ENCODE measurements around the gene HAAO. TPM values are rescaled to one million over a fixed set of nuclear protein-coding genes. Genes with fewer than 3 reads are reported as not detected.

Gene HAAO
- total RNA-seq, 1 donor = 0.43 TPM

- H3K4me3 ChIP-seq (ENCODE audit: low read depth, low read length) = no peak overlapping the region
- no peak for DNase-seq (ENCODE audit: low read depth)
- TF ChIP-seq, protein P1, sequence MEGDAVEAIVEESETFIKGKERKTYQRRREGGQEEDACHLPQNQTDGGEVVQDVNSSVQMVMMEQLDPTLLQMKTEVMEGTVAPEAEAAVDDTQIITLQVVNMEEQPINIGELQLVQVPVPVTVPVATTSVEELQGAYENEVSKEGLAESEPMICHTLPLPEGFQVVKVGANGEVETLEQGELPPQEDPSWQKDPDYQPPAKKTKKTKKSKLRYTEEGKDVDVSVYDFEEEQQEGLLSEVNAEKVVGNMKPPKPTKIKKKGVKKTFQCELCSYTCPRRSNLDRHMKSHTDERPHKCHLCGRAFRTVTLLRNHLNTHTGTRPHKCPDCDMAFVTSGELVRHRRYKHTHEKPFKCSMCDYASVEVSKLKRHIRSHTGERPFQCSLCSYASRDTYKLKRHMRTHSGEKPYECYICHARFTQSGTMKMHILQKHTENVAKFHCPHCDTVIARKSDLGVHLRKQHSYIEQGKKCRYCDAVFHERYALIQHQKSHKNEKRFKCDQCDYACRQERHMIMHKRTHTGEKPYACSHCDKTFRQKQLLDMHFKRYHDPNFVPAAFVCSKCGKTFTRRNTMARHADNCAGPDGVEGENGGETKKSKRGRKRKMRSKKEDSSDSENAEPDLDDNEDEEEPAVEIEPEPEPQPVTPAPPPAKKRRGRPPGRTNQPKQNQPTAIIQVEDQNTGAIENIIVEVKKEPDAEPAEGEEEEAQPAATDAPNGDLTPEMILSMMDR (IDR thresholded peaks at IDR 0.05; ENCODE audit: insufficient read depth, low read depth, low read length) = no peak
Measured at GRCh38 chr2:42752314-42752713, 40.1 kb downstream of the HAAO start.

DNA sequence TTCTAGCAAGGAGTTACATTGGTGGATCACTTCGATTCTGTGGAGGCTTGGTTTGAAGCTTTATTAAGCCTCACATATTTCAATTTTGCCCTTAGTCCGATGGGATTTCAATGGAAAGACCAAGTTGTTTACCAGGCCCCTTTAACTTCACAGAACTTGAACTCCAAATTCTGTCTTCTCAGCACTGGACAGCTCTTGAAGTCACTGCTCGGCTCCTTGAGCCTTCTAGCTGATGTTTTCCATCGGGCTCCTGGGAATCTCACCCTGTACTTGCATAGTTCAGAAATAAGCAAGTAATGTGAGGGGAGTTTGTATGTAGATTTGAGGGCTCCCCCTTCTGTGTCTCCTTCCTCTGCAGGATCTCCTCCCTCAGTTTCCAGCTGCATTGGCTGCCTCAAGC is 43.5 kb downstream of the HAAO start:
- no peak overlapping the region for H3K4me3 ChIP-seq (ENCODE audit: low read depth, low read length)
- no peak for DNase-seq (ENCODE audit: low read depth)
- TF ChIP-seq, protein P1 (IDR thresholded peaks at IDR 0.05; ENCODE audit: insufficient read depth, low read depth, low read length) = no peak

DNA sequence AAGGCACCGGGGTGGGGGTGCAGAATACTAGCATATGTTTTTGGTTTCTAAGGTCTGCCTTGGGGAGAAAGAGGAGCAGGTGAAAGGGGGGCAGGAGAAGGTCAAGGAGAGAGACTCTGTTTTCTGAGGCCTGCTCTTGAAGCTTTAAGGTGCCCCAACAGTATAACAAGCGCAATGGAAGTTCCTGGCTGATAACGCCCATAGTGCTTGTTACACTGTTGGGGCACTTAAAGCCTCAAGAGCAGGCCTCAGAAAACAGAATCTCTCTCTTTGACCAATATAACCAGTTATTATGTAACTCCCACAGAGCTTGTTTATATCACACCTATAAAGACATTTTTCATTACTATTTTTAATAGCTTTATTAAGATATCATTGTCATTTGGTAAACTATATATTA is 45.0 kb downstream of the HAAO start:
- DNase-seq (ENCODE audit: low read depth) = no peak
- no peak overlapping the region for H3K4me3 ChIP-seq (ENCODE audit: low read depth, low read length)
- TF ChIP-seq, protein P1 (IDR thresholded peaks at IDR 0.05; ENCODE audit: insufficient read depth, low read depth, low read length) = no peak

GRCh38 chr2:42744545-42745082 is 47.8 kb downstream of the HAAO start:
- TF ChIP-seq, protein P1 (IDR thresholded peaks at IDR 0.05; ENCODE audit: insufficient read depth, low read depth, low read length) = no peak
- no peak for DNase-seq (ENCODE audit: low read depth)
- no peak overlapping the region for H3K4me3 ChIP-seq (ENCODE audit: low read depth, low read length)

DNA sequence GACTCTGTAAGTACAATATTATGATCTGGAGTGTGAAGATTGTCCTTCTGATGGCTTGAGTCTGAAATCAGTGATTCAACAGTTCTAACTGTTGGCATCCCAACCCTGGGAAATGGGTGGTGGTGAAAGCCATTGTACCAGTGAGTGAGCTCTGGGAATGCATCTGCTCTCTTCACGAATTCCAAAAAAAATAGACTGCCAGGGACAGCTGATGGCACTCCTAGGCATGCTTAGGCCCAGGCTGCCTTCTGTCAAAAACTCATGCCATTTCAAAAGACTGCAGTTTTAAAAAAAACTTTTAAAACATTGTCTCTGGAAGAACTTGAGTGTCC is 48.8 kb downstream of the HAAO start:
- TF ChIP-seq, protein P1 (IDR thresholded peaks at IDR 0.05; ENCODE audit: insufficient read depth, low read depth, low read length) = no peak
- no peak overlapping the region for H3K4me3 ChIP-seq (ENCODE audit: low read depth, low read length)
- DNase-seq (ENCODE audit: low read depth) = no peak

DNA sequence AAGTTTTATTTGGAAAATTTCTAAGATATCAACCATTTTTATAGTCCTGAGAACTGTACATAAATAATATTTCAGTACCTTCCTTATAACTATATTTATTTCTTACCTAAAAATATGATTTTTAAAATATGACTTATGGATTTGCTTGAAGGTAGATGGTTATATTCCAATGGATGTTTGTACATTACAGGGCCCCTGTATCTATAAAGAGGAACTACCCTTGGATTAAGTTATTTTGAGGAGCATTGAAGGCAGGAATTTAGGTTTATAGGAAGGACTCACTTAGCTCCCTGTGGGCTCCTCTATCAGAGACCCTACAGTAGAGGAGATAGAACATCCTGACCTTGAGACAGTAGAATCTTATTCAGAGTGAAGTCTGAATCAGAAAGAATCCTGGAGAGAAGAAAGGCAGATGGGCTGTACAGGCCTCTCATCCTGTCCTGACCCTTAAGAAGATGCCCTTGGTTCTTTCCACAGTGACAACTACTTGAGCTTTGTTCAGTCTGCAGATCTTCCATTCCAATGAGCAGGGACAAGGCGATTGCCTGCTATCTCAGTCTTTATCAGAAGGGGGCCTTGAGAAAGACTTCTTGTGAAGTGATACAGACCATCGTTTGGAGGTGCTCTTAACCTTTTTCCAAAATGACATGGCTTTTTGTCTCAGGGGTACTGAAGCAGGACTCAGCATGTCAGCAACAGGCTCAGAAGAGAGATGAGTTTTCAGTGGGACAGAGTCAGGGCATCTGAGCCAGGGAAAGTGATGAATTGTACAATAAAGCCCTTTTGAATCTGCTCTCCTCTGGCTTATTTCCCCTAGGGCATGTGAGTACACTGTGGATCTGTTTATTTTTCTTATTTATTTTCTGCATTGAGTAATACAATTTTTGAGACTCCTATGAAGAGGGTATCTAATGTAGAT is 49.4 kb downstream of the HAAO start:
- H3K4me3 ChIP-seq (ENCODE audit: low read depth, low read length) = no peak overlapping the region
- TF ChIP-seq, protein P1 (IDR thresholded peaks at IDR 0.05; ENCODE audit: insufficient read depth, low read depth, low read length) = no peak
- DNase-seq (ENCODE audit: low read depth) = no peak

Data from fibroblast of villous mesenchyme (primary cell).